GM23338 (cell line): ENCODE measurements around the gene FRAT2. TPM values are rescaled to one million over a fixed set of nuclear protein-coding genes. Genes with fewer than 3 reads are reported as not detected.
A peak's percentile ranks its signal among the peaks of the same experiment; 100 is the strongest.

Experiments used
- ATAC-seq: fragments of 200-7000 bp; cut with Tn5 transposase; 3 replicates; pipeline ENCODE4 v1.9.1; 2020
- DNase-seq: peaks from one replicate; pipeline ENCODE4 v3.0.0-alpha.2; 2015; ENCODE audit warnings: low spot score
- H2AFZ ChIP-seq: fragments of 200-600 bp; sonication (generic); 2 replicates; pipeline ENCODE4 v1.8.0; 2016; ENCODE audit warnings: antibody characterized with exemption, mild to moderate bottlenecking, moderate library complexity
- H3F3A ChIP-seq: fragments of 200-600 bp; sonication (generic); replicated peaks from 2 replicates; pipeline ENCODE4 v1.8.0; 2017; ENCODE audit warnings: antibody characterized with exemption, mixed run types, low read depth
- H3K27ac ChIP-seq: fragments of 200-600 bp; sonication (generic); 2 replicates; pipeline ENCODE4 v1.6.1; 2016; ENCODE audit warnings: low read depth
- H3K27me3 ChIP-seq: fragments of 200-600 bp; sonication (generic); 2 replicates; pipeline ENCODE4 v1.8.0; 2016; ENCODE audit warnings: mild to moderate bottlenecking, mixed run types, moderate library complexity; ENCODE audit not compliant: insufficient read depth
- H3K36me3 ChIP-seq: fragments of 200-600 bp; sonication (generic); 2 replicates; pipeline ENCODE4 v1.8.0; 2016; ENCODE audit warnings: mild to moderate bottlenecking; ENCODE audit not compliant: insufficient read depth
- H3K4me1 ChIP-seq: fragments of 200-600 bp; sonication (generic); 2 replicates; pipeline ENCODE4 v1.8.0; 2016; ENCODE audit warnings: mild to moderate bottlenecking, moderate library complexity; ENCODE audit not compliant: insufficient read depth
- H3K4me2 ChIP-seq: fragments of 200-600 bp; sonication (generic); 2 replicates; pipeline ENCODE4 v1.7.1; 2017; ENCODE audit warnings: mixed run types
- H3K4me3 ChIP-seq: fragments of 200-600 bp; sonication (generic); 2 replicates; pipeline ENCODE4 v1.6.1; 2016; ENCODE audit warnings: mixed run types
- H3K79me2 ChIP-seq: fragments of 200-600 bp; sonication (generic); replicated peaks from 2 replicates; pipeline ENCODE4 v1.8.0; 2017; ENCODE audit warnings: mild to moderate bottlenecking; ENCODE audit not compliant: insufficient read depth
- H3K9me2 ChIP-seq: fragments of 200-600 bp; sonication (generic); 2 replicates; pipeline ENCODE4 v1.8.0; 2017; ENCODE audit not compliant: insufficient read depth
- H4K20me1 ChIP-seq: fragments of 200-600 bp; sonication (generic); replicated peaks from 2 replicates; pipeline ENCODE4 v1.8.0; 2017; ENCODE audit warnings: mild to moderate bottlenecking; ENCODE audit not compliant: insufficient read depth
- H3K27ac Mint-ChIP-seq: 2 replicates; pipeline ENCODE4 v1.8.0; 2020; ENCODE audit warnings: inconsistent platforms, mild to moderate bottlenecking, moderate library complexity, mixed read lengths
- H3K27me3 Mint-ChIP-seq: 3 replicates; pipeline ENCODE4 v1.8.0; 2022; ENCODE audit warnings: low read depth, mild to moderate bottlenecking, moderate library complexity, mixed read lengths, inconsistent platforms; ENCODE audit not compliant: insufficient read depth, poor library complexity
- H3K36me3 Mint-ChIP-seq: 3 replicates; pipeline ENCODE4 v1.8.0; 2021; ENCODE audit warnings: low read depth, mild to moderate bottlenecking, inconsistent platforms, moderate library complexity, mixed read lengths
- H3K4me1 Mint-ChIP-seq: 3 replicates; pipeline ENCODE4 v1.8.0; 2020; ENCODE audit warnings: mild to moderate bottlenecking, inconsistent platforms, mixed read lengths
- H3K4me3 Mint-ChIP-seq: 3 replicates; pipeline ENCODE4 v1.8.0; 2021; ENCODE audit warnings: moderate library complexity, mild to moderate bottlenecking, inconsistent platforms, mixed read lengths
- H3K9me3 Mint-ChIP-seq: 3 replicates; pipeline ENCODE4 v1.8.0; 2020; ENCODE audit warnings: moderate library complexity, mild to moderate bottlenecking, inconsistent platforms, mixed read lengths
- EZH2phosphoT487 ChIP-seq: fragments of 200-600 bp; sonication (generic); IDR thresholded peaks from one replicate; pipeline ENCODE4 v1.8.1; 2018; ENCODE audit warnings: antibody characterized with exemption; ENCODE audit not compliant: unreplicated experiment
- JUNB ChIP-seq: IDR thresholded peaks from one replicate; pipeline ENCODE4 v1.6.1; 2016; ENCODE audit warnings: antibody characterized with exemption; ENCODE audit not compliant: unreplicated experiment
- NANOG ChIP-seq: IDR thresholded peaks from 2 replicates; pipeline ENCODE4 v1.6.1; 2016; ENCODE audit warnings: antibody characterized with exemption, borderline replicate concordance
- POLR2AphosphoS5 ChIP-seq: IDR thresholded peaks from 2 replicates; pipeline ENCODE4 v1.6.1; 2016; ENCODE audit warnings: antibody characterized with exemption, low read depth
- STAT1 ChIP-seq: IDR thresholded peaks from one replicate; pipeline ENCODE4 v1.6.1; 2016; ENCODE audit warnings: antibody characterized with exemption; ENCODE audit not compliant: unreplicated experiment
- ZNF114 ChIP-seq: fragments of 250-450 bp; sonication (Bioruptor Pico); IDR thresholded peaks from 2 replicates; pipeline ENCODE4 v1.5.0; 2020; ENCODE audit warnings: mild to moderate bottlenecking, moderate library complexity
- ZNF331 ChIP-seq: fragments of 250-450 bp; sonication (Bioruptor Pico); IDR thresholded peaks from 2 replicates; pipeline ENCODE4 v1.5.0; 2020; ENCODE audit warnings: low read depth, mild to moderate bottlenecking, moderate library complexity
- ZNF462 ChIP-seq: fragments of 250-450 bp; sonication (Bioruptor Pico); IDR thresholded peaks from 2 replicates; pipeline ENCODE4 v1.5.0; 2020; ENCODE audit warnings: mild to moderate bottlenecking, moderate library complexity
- polyA plus RNA-seq: library from polyadenylated mRNA; unstranded; fragments of >200 nt; fragmentation: Nextera tagmentation; extraction: Ambion mirVana; gene quantifications from 2 replicates; pipeline ENCODE4 v1.2.1, GENCODE V29; 2016
- total RNA-seq: library from RNA; depleted of rRNA; stranded (reverse); fragments of >200 nt; shearing (Covaris generic); gene quantifications from 2 replicates; pipeline ENCODE4 v1.2.3, GENCODE V29; 2014

The FRAT2 gene
- total and polyA plus RNA-seq, 2 experiments from 2014 or later = 24.5 to 109 TPM

- TF ChIP-seq ZNF462 (CRISPR knock-in tag) (no peak), NANOG (no peak), EZH2phosphoT487 (no peak)
Measured at GRCh38 chr10:97335188-97335619, 675 bp upstream of the FRAT2 start (continued).

GRCh38 chr10:97333601-97334369, 744 bp downstream of the FRAT2 start:
- Mint-ChIP-seq H3K4me3 (peak overlapping the region; percentile 94), H3K4me1 (peaks cover 48% of the 10 kb centered on the region), H3K27ac (peak overlapping the region; percentile 95), H3K36me3 (peaks cover 40% of the 10 kb centered on the region), H3K9me3 (no peaks in the 10 kb centered on the region), H3K27me3 (peaks cover 18% of the 10 kb centered on the region)
- peaks cover 24% of the 10 kb centered on the region for H4K20me1 ChIP-seq
- H3K9me2 ChIP-seq = no peaks in the 10 kb centered on the region
- peak overlapping the region; percentile 82 for H3K4me3 ChIP-seq
- no peak overlapping the region for H2AFZ ChIP-seq
- H3K79me2 ChIP-seq = peaks cover 51% of the 10 kb centered on the region
- H3K27ac ChIP-seq = peak overlapping the region; percentile 85; the same call in 1 of the 2 replicates
- H3F3A ChIP-seq = peaks cover 14% of the 10 kb centered on the region
- DNase-seq (peak; percentile 48), ATAC-seq (no peak)
- no peaks in the 10 kb centered on the region for H3K27me3 ChIP-seq
- peak overlapping the region; percentile 93 for H3K4me2 ChIP-seq
- no peaks in the 10 kb centered on the region for H3K36me3 ChIP-seq
- peaks cover 51% of the 10 kb centered on the region for H3K4me1 ChIP-seq
- TF ChIP-seq POLR2AphosphoS5 = no peak
- no peak for TF ChIP-seq ZNF462 (CRISPR knock-in tag)
- no peak for TF ChIP-seq EZH2phosphoT487
- no peak for TF ChIP-seq ZNF331 (CRISPR knock-in tag)
- no peak for TF ChIP-seq JUNB
- TF ChIP-seq STAT1 = no peak
- no peak for TF ChIP-seq ZNF114
